CD4-positive, alpha-beta T cell treated with Interleukin-15 for 1 hour (primary cell): ENCODE data around the gene SLC23A2.
"Not testable (repeated sequence)": the region's sequence is repeated elsewhere in the genome, so short reads cannot be mapped to it uniquely, and the experiment has no call there.

Experiments used
- DNase-seq: peaks from one replicate; pipeline ENCODE4 v3.0.0-alpha.2; 2020

The SLC23A2 gene

GRCh38 chr20:4926531-4927156 is 74.7 kb downstream of the SLC23A2 start:
- DNase-seq: no peak

- no peak for DNase-seq
Measured at GRCh38 chr20:4925842-4926530, 75.3 kb downstream of the SLC23A2 start.

- no peak for DNase-seq
Measured at GRCh38 chr20:4924446-4924845, 76.9 kb downstream of the SLC23A2 start.

GRCh38 chr20:4924032-4924431 is 77.3 kb downstream of the SLC23A2 start:
- DNase-seq: no peak

- no peak for DNase-seq
Measured at GRCh38 chr20:4922186-4922585, 79.1 kb downstream of the SLC23A2 start.

GRCh38 chr20:4921271-4921670 is 80.0 kb downstream of the SLC23A2 start:
- DNase-seq: not testable (repeated sequence)

- DNase-seq: no peak
Measured at GRCh38 chr20:4920655-4921054, 80.7 kb downstream of the SLC23A2 start.

- no peak for DNase-seq
Measured at GRCh38 chr20:4920131-4920530, 81.2 kb downstream of the SLC23A2 start.

GRCh38 chr20:4919047-4919704 is 82.1 kb downstream of the SLC23A2 start:
- DNase-seq: no peak

GRCh38 chr20:4918473-4918872 is 82.8 kb downstream of the SLC23A2 start:
- no peak for DNase-seq

- no peak for DNase-seq
Measured at GRCh38 chr20:4916971-4917881, 84.1 kb downstream of the SLC23A2 start.

GRCh38 chr20:4913147-4913546 is 88.2 kb downstream of the SLC23A2 start:
- no peak for DNase-seq

GRCh38 chr20:4912380-4913142 is 88.7 kb downstream of the SLC23A2 start:
- no peak for DNase-seq

- no peak for DNase-seq
Measured at GRCh38 chr20:4910951-4911350, 90.4 kb downstream of the SLC23A2 start.

- DNase-seq: no peak
Measured at GRCh38 chr20:4905613-4906012, 95.7 kb downstream of the SLC23A2 start.

GRCh38 chr20:4905195-4905594 is 96.1 kb downstream of the SLC23A2 start:
- no peak for DNase-seq

- DNase-seq: no peak
Measured at GRCh38 chr20:4904127-4904860, 97.0 kb downstream of the SLC23A2 start.

- DNase-seq: no peak
Measured at GRCh38 chr20:4902788-4903187, 98.5 kb downstream of the SLC23A2 start.

GRCh38 chr20:4901031-4901818 is 100.1 kb downstream of the SLC23A2 start:
- no peak for DNase-seq
